ENCODE data around the gene LRR1. TPM values are rescaled to one million over a fixed set of nuclear protein-coding genes. Genes with fewer than 3 reads are reported as not detected.
A peak's percentile ranks its signal among the peaks of the same experiment; 100 is the strongest.

Gene LRR1
- total RNA-seq, 2 donors from 2014 or later = 4.1 to 21.9 TPM

DNA sequence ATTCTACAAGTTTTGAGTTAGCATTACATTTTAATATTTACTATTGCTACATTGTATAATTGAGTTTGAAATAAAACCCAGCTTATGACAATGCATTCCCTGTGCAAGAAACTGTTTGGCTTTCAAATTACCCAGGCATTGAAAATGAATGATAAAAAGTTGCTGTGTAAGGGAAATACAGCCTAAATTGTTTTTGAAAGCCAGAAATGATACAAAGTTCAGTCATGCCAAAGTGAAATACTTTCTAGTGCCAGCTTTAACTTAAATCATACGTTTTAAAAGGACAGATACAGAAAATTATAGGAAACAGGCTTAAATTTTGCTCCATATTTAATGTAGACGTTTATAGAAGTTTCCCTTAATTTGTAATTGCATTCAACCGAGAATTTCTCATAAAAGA lies 24.6 kb downstream of the LRR1 start:
- Histone ChIP-seq H3K9me3 (no peaks in the 10 kb centered on the region), H3K36me3 (peaks cover 7% of the 10 kb centered on the region), H3K4me3 (no peak overlapping the region), H3K27me3 (replicated peaks; ENCODE audit: insufficient read depth) (no peaks in the 10 kb centered on the region), H3K27ac (no peak overlapping the region), H3K4me1 (ENCODE audit: control insufficient read depth in 1 of 2, low read depth in 2 of 2) (peaks cover 31 to 47% of the 10 kb centered on the region in 2 donors)
- no peak for DNase-seq (ENCODE audit: low spot score)
- ATAC-seq (ENCODE audit: insufficient number of reproducible peaks, low FRiP score, low read depth) = no peak
- TF ChIP-seq, protein P1, sequence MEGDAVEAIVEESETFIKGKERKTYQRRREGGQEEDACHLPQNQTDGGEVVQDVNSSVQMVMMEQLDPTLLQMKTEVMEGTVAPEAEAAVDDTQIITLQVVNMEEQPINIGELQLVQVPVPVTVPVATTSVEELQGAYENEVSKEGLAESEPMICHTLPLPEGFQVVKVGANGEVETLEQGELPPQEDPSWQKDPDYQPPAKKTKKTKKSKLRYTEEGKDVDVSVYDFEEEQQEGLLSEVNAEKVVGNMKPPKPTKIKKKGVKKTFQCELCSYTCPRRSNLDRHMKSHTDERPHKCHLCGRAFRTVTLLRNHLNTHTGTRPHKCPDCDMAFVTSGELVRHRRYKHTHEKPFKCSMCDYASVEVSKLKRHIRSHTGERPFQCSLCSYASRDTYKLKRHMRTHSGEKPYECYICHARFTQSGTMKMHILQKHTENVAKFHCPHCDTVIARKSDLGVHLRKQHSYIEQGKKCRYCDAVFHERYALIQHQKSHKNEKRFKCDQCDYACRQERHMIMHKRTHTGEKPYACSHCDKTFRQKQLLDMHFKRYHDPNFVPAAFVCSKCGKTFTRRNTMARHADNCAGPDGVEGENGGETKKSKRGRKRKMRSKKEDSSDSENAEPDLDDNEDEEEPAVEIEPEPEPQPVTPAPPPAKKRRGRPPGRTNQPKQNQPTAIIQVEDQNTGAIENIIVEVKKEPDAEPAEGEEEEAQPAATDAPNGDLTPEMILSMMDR (IDR thresholded peaks at IDR 0.05) = no peak

DNA sequence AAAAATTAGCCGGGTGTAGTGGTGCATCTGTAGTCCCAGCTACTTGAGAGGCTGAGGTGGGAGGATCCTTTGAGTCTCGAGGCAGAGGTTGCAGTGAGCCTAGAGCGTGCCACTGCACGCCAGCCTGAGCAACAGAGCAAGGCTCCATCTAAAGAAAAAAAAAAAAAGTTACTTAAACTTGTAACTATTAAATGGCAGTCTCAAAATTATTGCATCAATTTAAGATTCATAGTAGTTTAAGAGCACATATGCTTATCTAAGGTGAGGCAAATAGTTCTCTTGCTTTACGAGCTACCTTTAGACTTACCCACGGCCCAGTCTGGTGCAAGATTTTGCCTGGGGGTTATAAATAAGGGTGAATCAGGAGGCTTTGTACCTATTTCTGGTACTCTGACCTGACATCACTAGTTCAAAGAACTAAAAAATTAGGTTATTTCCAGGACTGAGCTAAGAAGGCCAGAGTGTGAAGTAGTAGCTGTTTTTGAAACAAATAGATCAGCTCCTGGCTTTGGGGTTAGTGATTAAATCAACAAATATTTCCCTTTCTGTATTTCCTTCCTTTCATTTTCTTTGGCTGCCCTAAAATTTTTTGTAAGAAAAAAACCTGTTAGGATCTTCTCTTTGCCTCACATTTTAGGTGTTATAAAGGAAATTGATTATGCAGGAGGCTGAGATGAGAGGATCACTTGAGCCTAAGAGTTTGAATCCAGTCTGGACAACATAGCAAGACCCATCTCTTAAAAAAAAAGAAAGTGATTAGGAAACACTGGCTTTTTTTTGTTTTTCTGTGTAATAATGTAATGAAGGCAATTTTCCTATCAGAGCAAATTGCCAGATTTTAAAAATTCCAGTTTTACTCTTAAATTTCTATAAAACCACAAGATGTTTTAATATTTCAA lies 25.4 kb downstream of the LRR1 start:
- no peaks in the 10 kb centered on the region for H3K9me3 ChIP-seq
- H3K4me3 ChIP-seq = no peak overlapping the region
- no peaks in the 10 kb centered on the region for H3K27me3 ChIP-seq (replicated peaks; ENCODE audit: insufficient read depth)
- peaks cover 27 to 39% of the 10 kb centered on the region in 2 donors for H3K4me1 ChIP-seq (ENCODE audit: control insufficient read depth in 1 of 2, low read depth in 2 of 2)
- peak overlapping the region in 1 of 2 donors; percentile 31 for H3K27ac ChIP-seq
- TF ChIP-seq, protein P1 (IDR thresholded peaks at IDR 0.05) = no peak
- H3K36me3 ChIP-seq = peaks cover 7% of the 10 kb centered on the region
- DNase-seq (ENCODE audit: low spot score) = no peak
- no peak for ATAC-seq (ENCODE audit: insufficient number of reproducible peaks, low FRiP score, low read depth)

- Histone ChIP-seq H3K4me1 (ENCODE audit: control insufficient read depth in 1 of 2, low read depth in 2 of 2) (peaks cover 21 to 32% of the 10 kb centered on the region in 2 donors), H3K4me3 (peak overlapping the region; percentile 97), H3K27ac (peak overlapping the region; percentile 93 to 98), H3K36me3 (no peaks in the 10 kb centered on the region), H3K9me3 (no peaks in the 10 kb centered on the region), H3K27me3 (replicated peaks; ENCODE audit: insufficient read depth) (no peaks in the 10 kb centered on the region)
- ATAC-seq (ENCODE audit: insufficient number of reproducible peaks, low FRiP score, low read depth) (peak; percentile 87), DNase-seq (ENCODE audit: low spot score) (peak; percentile 77)
- TF ChIP-seq, protein P1 (IDR thresholded peaks at IDR 0.05) = peak; percentile 67
Observed at GRCh38 chr14:49633640-49634546, 35.2 kb downstream of the LRR1 start.

- ATAC-seq (ENCODE audit: insufficient number of reproducible peaks, low FRiP score, low read depth) = peak; percentile 68
- peak; percentile 14 for DNase-seq (ENCODE audit: low spot score)
Observed at GRCh38 chr14:49634547-49635334, 36.0 kb downstream of the LRR1 start, which contains the start of gene DNAAF2. TSS of gene DNAAF2 (minus strand) at chr14:49635244. CDS start at chr14:49635149, 95 bp downstream.

More at GRCh38 chr14:49634547-49635334, 36.0 kb downstream of the LRR1 start, which contains the start of gene DNAAF2:
- Histone ChIP-seq H3K4me1 (ENCODE audit: control insufficient read depth in 1 of 2, low read depth in 2 of 2) (peaks cover 21 to 32% of the 10 kb centered on the region in 2 donors), H3K27ac (peak within 1 kb of the TSS; percentile 93 to 98), H3K36me3 (peaks cover under 1% of the 10 kb centered on the region), H3K9me3 (no peaks in the 10 kb centered on the region), H3K27me3 (replicated peaks; ENCODE audit: insufficient read depth) (no peaks in the 10 kb centered on the region), H3K4me3 (peak within 1 kb of the TSS; percentile 97)
- TF ChIP-seq, protein P1 (IDR thresholded peaks at IDR 0.05) = no peak
